Measurements from ENCODE around the gene THBS4. TPM values are rescaled to one million over a fixed set of nuclear protein-coding genes. Genes with fewer than 3 reads are reported as not detected.

Gene THBS4
- total and polyA plus RNA-seq, 10 of the 15 experiments (the other 5 are each of a cell fraction or from before 2014, with no cell fraction given) = 0.31 to 1.7 (median 0.75) TPM

DNA sequence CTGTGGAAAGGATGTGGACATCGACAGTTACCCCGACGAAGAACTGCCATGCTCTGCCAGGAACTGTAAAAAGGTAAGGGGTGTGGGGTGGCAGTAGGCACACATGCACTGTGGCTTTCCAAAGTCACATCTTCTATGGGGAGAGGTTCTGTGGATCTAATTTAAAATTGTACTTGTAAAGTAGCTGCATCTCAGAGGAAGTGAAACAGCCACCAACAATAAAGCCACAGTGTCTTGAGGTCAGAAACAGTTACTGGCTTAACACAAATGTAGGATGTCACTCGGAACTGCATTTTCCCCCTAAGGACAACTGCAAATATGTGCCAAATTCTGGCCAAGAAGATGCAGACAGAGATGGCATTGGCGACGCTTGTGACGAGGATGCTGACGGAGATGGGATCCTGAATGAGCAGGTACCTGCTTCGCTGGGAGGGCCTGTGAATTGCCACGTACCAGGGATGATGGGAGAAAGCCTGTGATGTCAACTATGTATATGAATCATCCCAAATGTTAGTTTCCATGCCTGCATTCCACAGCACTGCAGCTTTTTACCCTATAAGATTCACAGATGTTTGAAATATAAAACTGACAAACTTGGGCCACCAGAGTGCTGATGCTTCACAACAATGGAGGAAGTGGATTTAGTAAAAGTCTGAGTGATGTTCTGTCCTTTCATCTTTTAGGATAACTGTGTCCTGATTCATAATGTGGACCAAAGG, 35.3 kb downstream of the THBS4 start:
- RAD21 ChIA-PET (ENCODE audit: unreplicated experiment) = interaction anchor here (0.6 kb wide), 1 partner anchor 192 kb away, joined by 3 read pairs; no protein-coding TSS in a partner anchor
- ATAC-seq = peak; percentile 91
- Histone ChIP-seq H2AFZ (ENCODE audit: control insufficient read depth, low read depth, low read length) (no peak overlapping the region), H3K9ac (ENCODE audit: control insufficient read depth, insufficient read depth, low read length) (no peak overlapping the region), H3K4me2 (ENCODE audit: control insufficient read depth, insufficient read depth) (peak overlapping the region; percentile 41), H3K4me1 (ENCODE audit: control insufficient read depth, insufficient read depth, low read length) (peaks cover 12% of the 10 kb centered on the region), H4K20me1 (ENCODE audit: control insufficient read depth, insufficient read depth) (no peaks in the 10 kb centered on the region), H3K36me3 (ENCODE audit: control insufficient read depth in 2 of 2, insufficient read depth in 2 of 2, low read length in 1 of 2) (no peaks in the 10 kb centered on the region), H3K27ac (ENCODE audit: control insufficient read depth, insufficient read depth) (no peak overlapping the region), H3K27me3 (replicated peaks in 1 of 2; ENCODE audit: control insufficient read depth in 2 of 2, insufficient read depth in 2 of 2, low read length in 1 of 2) (no peaks in the 10 kb centered on the region), H3K4me3 (no peak overlapping the region), H3K9me3 (replicated peaks; ENCODE audit: control insufficient read depth, insufficient read depth, low read length) (no peaks in the 10 kb centered on the region), H3K79me2 (ENCODE audit: control insufficient read depth, insufficient read depth, low read length) (no peaks in the 10 kb centered on the region)
- in situ Hi-C loops (cut with MboI) (loop anchor here (10.0 kb wide), 1 partner anchor 196 kb away; no protein-coding TSS in a partner anchor), intact Hi-C loops (cut with micrococcal nuclease; ENCODE audit: unreplicated experiment) (no loop called here)
- SMC1A ChIA-PET (ENCODE audit: uncharacterized antibody, unreplicated experiment) = interaction anchor here (1.2 kb wide), 1 partner anchor 13 kb away, joined by 6 read pairs; no protein-coding TSS in a partner anchor
- no TSS peak for BruUV-seq (replicated peaks)
- DNase-seq (ENCODE audit: low read depth, low spot score) = peak; percentile 27
- 75% methylated on average over 10 of the region's 10 CpGs for WGBS (ENCODE audit: insufficient coverage, insufficient replicate concordance, low lambda C conversion rate, missing lambda C conversion rate)
- POLR2A ChIA-PET = no interaction called here
- CTCF ChIA-PET = interaction anchor here (1.5 to 1.7 kb wide), 3 partner anchors 9 to 24 kb away, joined by 3 to 5 read pairs (median 5); no protein-coding TSS in a partner anchor
- peak; percentile 92 for FAIRE-seq
- TF ChIP-seq GABPA (IDR thresholded peaks at IDR 0.05; ENCODE audit: low read depth) (no peak), YY1 (IDR thresholded peaks at IDR 0.05; ENCODE audit: low read depth, low read length) (no peak), IRF4 (IDR thresholded peaks at IDR 0.05; ENCODE audit: low read depth, low read length) (0 out of 2 replicates have a peak, but pooled peaks have one; percentile 44), NRF1 (conservative IDR thresholded peaks at IDR 0.05; ENCODE audit: low read depth, low read length) (no peak), EP300 (IDR thresholded peaks at IDR 0.05; ENCODE audit: borderline replicate concordance in 1 of 2, control insufficient read depth in 1 of 2, low read depth in 2 of 2, low read length in 2 of 2) (peak in 1 of 2 experiments; percentile 83; a peak in 1 of 4 replicates), NFYB (IDR thresholded peaks at IDR 0.05; ENCODE audit: insufficient read depth, low read depth, low read length) (no peak), NR2F1 (conservative IDR thresholded peaks at IDR 0.05) (peak; percentile 34; the same call in 1 of the 2 replicates), BMI1 (IDR thresholded peaks at IDR 0.05; ENCODE audit: borderline replicate concordance) (no peak), TCF3 (IDR thresholded peaks at IDR 0.05; ENCODE audit: borderline replicate concordance, insufficient read depth, low read depth, low read length) (no peak), CREM (IDR thresholded peaks at IDR 0.05; ENCODE audit: low read depth) (0 out of 2 replicates have a peak, but pooled peaks have one; percentile 13), DPF2 (IDR thresholded peaks at IDR 0.05) (peak; percentile 67; the same call in 1 of the 2 replicates), ATF7 (IDR thresholded peaks at IDR 0.05; ENCODE audit: low read depth) (peak; percentile 47), IKZF2 (IDR thresholded peaks at IDR 0.05) (peak; percentile 63 to 78; a peak in 3 of 4 replicates), E4F1 (IDR thresholded peaks at IDR 0.05; ENCODE audit: borderline replicate concordance, partially characterized antibody) (no peak)
- TF ChIP-seq, protein P1, sequence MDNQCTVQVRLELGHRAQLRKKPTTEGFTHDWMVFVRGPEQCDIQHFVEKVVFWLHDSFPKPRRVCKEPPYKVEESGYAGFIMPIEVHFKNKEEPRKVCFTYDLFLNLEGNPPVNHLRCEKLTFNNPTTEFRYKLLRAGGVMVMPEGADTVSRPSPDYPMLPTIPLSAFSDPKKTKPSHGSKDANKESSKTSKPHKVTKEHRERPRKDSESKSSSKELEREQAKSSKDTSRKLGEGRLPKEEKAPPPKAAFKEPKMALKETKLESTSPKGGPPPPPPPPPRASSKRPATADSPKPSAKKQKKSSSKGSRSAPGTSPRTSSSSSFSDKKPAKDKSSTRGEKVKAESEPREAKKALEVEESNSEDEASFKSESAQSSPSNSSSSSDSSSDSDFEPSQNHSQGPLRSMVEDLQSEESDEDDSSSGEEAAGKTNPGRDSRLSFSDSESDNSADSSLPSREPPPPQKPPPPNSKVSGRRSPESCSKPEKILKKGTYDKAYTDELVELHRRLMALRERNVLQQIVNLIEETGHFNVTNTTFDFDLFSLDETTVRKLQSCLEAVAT (IDR thresholded peaks at IDR 0.05) = 0 out of 2 replicates have a peak, but pooled peaks have one; percentile 22
- TF ChIP-seq, protein P2, sequence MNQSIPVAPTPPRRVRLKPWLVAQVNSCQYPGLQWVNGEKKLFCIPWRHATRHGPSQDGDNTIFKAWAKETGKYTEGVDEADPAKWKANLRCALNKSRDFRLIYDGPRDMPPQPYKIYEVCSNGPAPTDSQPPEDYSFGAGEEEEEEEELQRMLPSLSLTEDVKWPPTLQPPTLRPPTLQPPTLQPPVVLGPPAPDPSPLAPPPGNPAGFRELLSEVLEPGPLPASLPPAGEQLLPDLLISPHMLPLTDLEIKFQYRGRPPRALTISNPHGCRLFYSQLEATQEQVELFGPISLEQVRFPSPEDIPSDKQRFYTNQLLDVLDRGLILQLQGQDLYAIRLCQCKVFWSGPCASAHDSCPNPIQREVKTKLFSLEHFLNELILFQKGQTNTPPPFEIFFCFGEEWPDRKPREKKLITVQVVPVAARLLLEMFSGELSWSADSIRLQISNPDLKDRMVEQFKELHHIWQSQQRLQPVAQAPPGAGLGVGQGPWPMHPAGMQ (IDR thresholded peaks at IDR 0.05; ENCODE audit: borderline replicate concordance) = no peak

Data from GM12878 (cell line).